ENCODE measurements around the gene PEX5L.

DNA sequence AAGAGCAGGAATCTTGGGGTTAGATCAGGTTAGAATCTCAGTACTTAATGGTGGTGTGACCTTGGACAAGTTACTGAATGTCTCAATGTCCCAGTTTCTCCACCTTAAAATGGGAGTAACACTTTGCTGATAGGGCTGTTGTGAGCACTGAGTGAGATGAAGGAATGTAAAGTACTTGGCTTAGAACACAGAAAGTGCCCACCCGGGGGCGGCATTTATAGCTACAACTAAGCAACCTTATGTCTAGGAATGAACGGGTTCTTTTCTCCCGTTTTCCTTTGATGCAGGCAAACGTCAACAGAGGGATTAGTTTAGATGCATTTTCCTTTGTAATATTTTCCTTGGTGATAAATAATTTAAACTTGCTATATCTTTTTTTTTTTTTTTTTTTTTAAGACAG, 207.3 kb downstream of the PEX5L start:
- TF ChIP-seq, protein P1, sequence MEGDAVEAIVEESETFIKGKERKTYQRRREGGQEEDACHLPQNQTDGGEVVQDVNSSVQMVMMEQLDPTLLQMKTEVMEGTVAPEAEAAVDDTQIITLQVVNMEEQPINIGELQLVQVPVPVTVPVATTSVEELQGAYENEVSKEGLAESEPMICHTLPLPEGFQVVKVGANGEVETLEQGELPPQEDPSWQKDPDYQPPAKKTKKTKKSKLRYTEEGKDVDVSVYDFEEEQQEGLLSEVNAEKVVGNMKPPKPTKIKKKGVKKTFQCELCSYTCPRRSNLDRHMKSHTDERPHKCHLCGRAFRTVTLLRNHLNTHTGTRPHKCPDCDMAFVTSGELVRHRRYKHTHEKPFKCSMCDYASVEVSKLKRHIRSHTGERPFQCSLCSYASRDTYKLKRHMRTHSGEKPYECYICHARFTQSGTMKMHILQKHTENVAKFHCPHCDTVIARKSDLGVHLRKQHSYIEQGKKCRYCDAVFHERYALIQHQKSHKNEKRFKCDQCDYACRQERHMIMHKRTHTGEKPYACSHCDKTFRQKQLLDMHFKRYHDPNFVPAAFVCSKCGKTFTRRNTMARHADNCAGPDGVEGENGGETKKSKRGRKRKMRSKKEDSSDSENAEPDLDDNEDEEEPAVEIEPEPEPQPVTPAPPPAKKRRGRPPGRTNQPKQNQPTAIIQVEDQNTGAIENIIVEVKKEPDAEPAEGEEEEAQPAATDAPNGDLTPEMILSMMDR (IDR thresholded peaks at IDR 0.05; ENCODE audit: poor library complexity, severe bottlenecking): no peak
- TF ChIP-seq TAF1 (IDR thresholded peaks at IDR 0.05; ENCODE audit: low read depth) (no peak), EZH2 (IDR thresholded peaks at IDR 0.05; ENCODE audit: borderline replicate concordance, insufficient read depth, low read length, poor library complexity, severe bottlenecking) (no peak), POLR2AphosphoS5 (IDR thresholded peaks at IDR 0.05) (no peak), EP300 (conservative IDR thresholded peaks at IDR 0.05; ENCODE audit: poor library complexity, severe bottlenecking) (no peak), RAD21 (conservative IDR thresholded peaks at IDR 0.05) (no peak), MXI1 (conservative IDR thresholded peaks at IDR 0.05; ENCODE audit: poor library complexity, severe bottlenecking) (no peak)
